Vagina (tissue), 2 donors: ENCODE data around the gene SLC4A1AP. TPM values are rescaled to one million over a fixed set of nuclear protein-coding genes. Genes with fewer than 3 reads are reported as not detected.
A peak's percentile ranks its signal among the peaks of the same experiment; 100 is the strongest.

ENCODE experiments used
- DNase-seq, 2 donors: peaks; one replicate each; pipeline ENCODE4 v3.0.0-alpha.2; 2017; ENCODE audit errors: extremely low spot score in 2 of 2
- H3K27ac ChIP-seq: fragments of 200-600 bp; sonication (generic); one replicate; pipeline ENCODE4 v1.5.1; 2019
- H3K27me3 ChIP-seq: fragments of 200-600 bp; sonication (generic); one replicate; pipeline ENCODE4 v1.5.1; 2019
- H3K36me3 ChIP-seq, 2 donors: fragments of 200-600 bp; sonication (generic); one replicate each; pipeline ENCODE4 v1.5.1; 2017 to 2019
- H3K4me1 ChIP-seq: fragments of 200-600 bp; sonication (generic); one replicate; pipeline ENCODE4 v1.5.1; 2019
- H3K4me3 ChIP-seq, 2 donors: fragments of 200-600 bp; sonication (generic); 1 replicate in 1 of 2; 2 replicates in 1 of 2; pipeline ENCODE4 v1.5.1; 2016 to 2019
- H3K9me3 ChIP-seq: fragments of 200-600 bp; sonication (generic); one replicate; pipeline ENCODE4 v1.5.1; 2019
- POLR2A ChIP-seq, 2 donors: fragments of 450-650 bp; IDR thresholded peaks; one replicate each; pipeline ENCODE4 v1.6.1; 2017; ENCODE audit warnings: antibody characterized with exemption in 2 of 2, mild to moderate bottlenecking in 2 of 2, moderate library complexity in 2 of 2
- POLR2AphosphoS5 ChIP-seq, 2 donors: sonication (generic); formaldehyde crosslinking; IDR thresholded peaks; one replicate each; pipeline ENCODE4 v1.9.0; 2017; ENCODE audit warnings: antibody characterized with exemption in 2 of 2, mild to moderate bottlenecking in 2 of 2, low read depth in 1 of 2; ENCODE audit not compliant: insufficient read depth in 1 of 2
- intact Hi-C: fragments of 100-400 bp; cut with DNase I; formaldehyde crosslinking; loops from one replicate; pipeline ENCODE4 v1.15.1; 2023
- total RNA-seq: library from RNA; depleted of rRNA; stranded (reverse); fragments of >200 nt; gene quantifications from one replicate; pipeline ENCODE4 v1.2.3, GENCODE V29; 2016
- TF ChIP-seq, protein P1 (sequence below), 3 experiments: fragments of 450-650 bp in 2 of 3; fragments of 200-600 bp in 1 of 3; sonication (generic) in 1 of 3; IDR thresholded peaks; one replicate each; pipeline ENCODE4 v1.5.1; 2017 to 2019; ENCODE audit warnings: antibody characterized with exemption in 3 of 3, mild to moderate bottlenecking in 2 of 3, moderate library complexity in 2 of 3

The SLC4A1AP gene
- total RNA-seq, 1 donor from 2014 or later = 21.9 TPM

GRCh38 chr2:27713201-27713600 lies 49.5 kb downstream of the SLC4A1AP start:
- Histone ChIP-seq H3K9me3 (no peaks in the 10 kb centered on the region), H3K27me3 (no peaks in the 10 kb centered on the region), H3K27ac (no peak overlapping the region), H3K36me3 (no peaks in the 10 kb centered on the region), H3K4me3 (no peak overlapping the region), H3K4me1 (peaks cover 22% of the 10 kb centered on the region)
- TF ChIP-seq POLR2AphosphoS5 (IDR thresholded peaks at IDR 0.05; ENCODE audit: insufficient read depth in 1 of 2, low read depth in 1 of 2) (no peak), POLR2A (IDR thresholded peaks at IDR 0.05) (no peak)
- TF ChIP-seq, protein P1, sequence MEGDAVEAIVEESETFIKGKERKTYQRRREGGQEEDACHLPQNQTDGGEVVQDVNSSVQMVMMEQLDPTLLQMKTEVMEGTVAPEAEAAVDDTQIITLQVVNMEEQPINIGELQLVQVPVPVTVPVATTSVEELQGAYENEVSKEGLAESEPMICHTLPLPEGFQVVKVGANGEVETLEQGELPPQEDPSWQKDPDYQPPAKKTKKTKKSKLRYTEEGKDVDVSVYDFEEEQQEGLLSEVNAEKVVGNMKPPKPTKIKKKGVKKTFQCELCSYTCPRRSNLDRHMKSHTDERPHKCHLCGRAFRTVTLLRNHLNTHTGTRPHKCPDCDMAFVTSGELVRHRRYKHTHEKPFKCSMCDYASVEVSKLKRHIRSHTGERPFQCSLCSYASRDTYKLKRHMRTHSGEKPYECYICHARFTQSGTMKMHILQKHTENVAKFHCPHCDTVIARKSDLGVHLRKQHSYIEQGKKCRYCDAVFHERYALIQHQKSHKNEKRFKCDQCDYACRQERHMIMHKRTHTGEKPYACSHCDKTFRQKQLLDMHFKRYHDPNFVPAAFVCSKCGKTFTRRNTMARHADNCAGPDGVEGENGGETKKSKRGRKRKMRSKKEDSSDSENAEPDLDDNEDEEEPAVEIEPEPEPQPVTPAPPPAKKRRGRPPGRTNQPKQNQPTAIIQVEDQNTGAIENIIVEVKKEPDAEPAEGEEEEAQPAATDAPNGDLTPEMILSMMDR (IDR thresholded peaks at IDR 0.05) = no peak
- intact Hi-C loops = loop anchor here (10.0 kb wide), 1 partner anchor 182 kb away; the partner anchor contains the start of genes BABAM2 and RBKS
- DNase-seq = no peak

DNA sequence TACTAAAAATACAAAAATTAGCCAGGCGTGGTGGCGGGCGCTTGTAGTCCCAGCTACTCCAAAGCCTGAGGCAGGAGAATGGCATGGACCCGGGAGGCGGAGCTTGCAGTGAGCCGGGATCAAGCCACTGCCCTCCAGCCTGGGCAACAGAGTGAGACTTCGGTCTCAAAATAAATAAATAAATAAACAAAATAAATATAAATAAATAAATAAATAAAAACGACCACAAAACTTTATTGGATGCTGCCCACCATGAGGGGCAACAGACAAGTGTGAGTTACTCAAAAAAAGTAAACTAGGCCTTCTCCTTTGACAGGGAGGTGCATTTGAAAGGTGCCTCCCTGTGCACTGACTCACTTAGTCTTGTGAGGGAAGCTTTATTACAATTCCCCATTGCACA lies 50.4 kb downstream of the SLC4A1AP start:
- Histone ChIP-seq H3K4me1 (peaks cover 22% of the 10 kb centered on the region), H3K36me3 (no peaks in the 10 kb centered on the region), H3K27ac (no peak overlapping the region), H3K27me3 (no peaks in the 10 kb centered on the region), H3K9me3 (no peaks in the 10 kb centered on the region), H3K4me3 (no peak overlapping the region)
- DNase-seq = no peak
- TF ChIP-seq POLR2AphosphoS5 (IDR thresholded peaks at IDR 0.05; ENCODE audit: insufficient read depth in 1 of 2, low read depth in 1 of 2) (no peak), POLR2A (IDR thresholded peaks at IDR 0.05) (no peak)
- TF ChIP-seq, protein P1 (IDR thresholded peaks at IDR 0.05) = no peak
- intact Hi-C loops = loop anchor here (10.0 kb wide), 1 partner anchor 181 kb away; the partner anchor contains the start of genes BABAM2 and RBKS

- no peak for TF ChIP-seq POLR2A (IDR thresholded peaks at IDR 0.05)
- no peak for TF ChIP-seq POLR2AphosphoS5 (IDR thresholded peaks at IDR 0.05; ENCODE audit: insufficient read depth in 1 of 2, low read depth in 1 of 2)
- TF ChIP-seq, protein P1 (IDR thresholded peaks at IDR 0.05) = no peak
- H3K27me3 ChIP-seq = no peaks in the 10 kb centered on the region
- intact Hi-C loops = loop anchor here (10.0 kb wide), 1 partner anchor 180 kb away; the partner anchor contains the start of genes BABAM2 and RBKS
- DNase-seq = no peak
- peak overlapping the region; percentile 43 to 55 for H3K4me3 ChIP-seq
- H3K27ac ChIP-seq = peak overlapping the region; percentile 77
- H3K9me3 ChIP-seq = no peaks in the 10 kb centered on the region
- H3K36me3 ChIP-seq = no peaks in the 10 kb centered on the region
- H3K4me1 ChIP-seq = peaks cover 22% of the 10 kb centered on the region
Measured at GRCh38 chr2:27714851-27715291, 51.2 kb downstream of the SLC4A1AP start.

DNA sequence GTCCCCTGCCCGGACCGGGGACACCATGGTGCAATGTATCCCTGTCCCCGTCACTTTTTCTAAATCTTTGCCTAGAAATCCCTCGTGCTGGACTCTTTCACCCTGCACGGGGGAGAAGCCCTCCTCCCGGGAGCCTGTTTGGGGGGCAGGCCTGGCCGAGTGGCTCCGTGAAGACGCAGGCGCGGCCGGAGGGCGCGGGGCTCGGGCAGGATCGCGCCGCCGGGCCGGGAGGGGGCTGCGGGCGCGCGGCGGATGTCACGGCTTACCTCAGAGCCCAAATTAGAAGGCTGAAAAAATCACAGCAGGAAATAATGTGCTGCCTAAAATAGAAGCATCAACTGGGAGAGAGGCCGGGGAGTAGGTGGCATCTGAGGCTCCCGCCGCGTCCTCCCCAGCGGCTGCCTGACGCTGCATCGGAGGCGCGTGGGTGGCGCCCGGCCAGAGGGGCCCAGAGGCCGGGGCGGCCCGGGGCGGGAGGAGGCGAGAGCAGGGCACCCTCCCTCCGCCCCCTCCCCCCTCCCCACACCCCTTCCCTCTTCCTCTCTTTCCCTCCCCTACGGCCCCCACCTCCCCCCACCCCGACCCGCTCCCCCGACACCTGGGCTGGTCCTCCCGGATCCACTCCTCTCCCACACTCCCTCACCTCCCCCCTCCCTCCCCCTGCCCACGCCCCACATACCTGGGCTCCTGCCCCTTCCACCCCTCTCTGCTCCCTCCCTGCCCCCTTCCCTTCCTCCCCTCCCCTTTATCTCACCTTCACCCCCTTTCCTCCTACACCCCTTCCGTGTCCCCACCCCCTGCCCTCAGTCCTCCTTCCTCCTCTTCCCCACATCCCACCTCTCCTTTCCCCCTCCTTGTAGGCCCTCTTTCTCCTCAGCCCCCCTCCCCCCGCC lies 51.9 kb downstream of the SLC4A1AP start:
- H3K4me1 ChIP-seq = peaks cover 22% of the 10 kb centered on the region
- intact Hi-C loops = loop anchor here (10.0 kb wide), 1 partner anchor 179 kb away; the partner anchor contains the start of genes BABAM2 and RBKS

More for the DNA sequence above, 51.9 kb downstream of the SLC4A1AP start:
- TF ChIP-seq POLR2AphosphoS5 (IDR thresholded peaks at IDR 0.05; ENCODE audit: insufficient read depth in 1 of 2, low read depth in 1 of 2) = peak in 1 of 2 donors; percentile 44
- TF ChIP-seq, protein P1 (IDR thresholded peaks at IDR 0.05) = no peak
- no peaks in the 10 kb centered on the region for H3K36me3 ChIP-seq
- no peaks in the 10 kb centered on the region for H3K9me3 ChIP-seq
- H3K4me3 ChIP-seq = peak overlapping the region; percentile 43 to 55
- peak overlapping the region; percentile 77 for H3K27ac ChIP-seq
- DNase-seq = no peak
- no peaks in the 10 kb centered on the region for H3K27me3 ChIP-seq
